HG03025 (cell line): ENCODE results near the gene ZNF575.
"Not testable (repeated sequence)": the region's sequence is repeated elsewhere in the genome, so short reads cannot be mapped to it uniquely, and the experiment has no call there.

ENCODE experiments used
- ATAC-seq: cut with Tn5 transposase; IDR thresholded peaks from one replicate; pipeline ENCODE4 v1.9.1; 2021; ENCODE audit warnings: mild to moderate bottlenecking, moderate library complexity; ENCODE audit not compliant: unreplicated experiment, low FRiP score

ZNF575 gene

GRCh38 chr19:43507880-43508279, 25.1 kb upstream of the ZNF575 start:
- no peak for ATAC-seq

GRCh38 chr19:43510713-43511112, 22.3 kb upstream of the ZNF575 start:
- ATAC-seq = no peak

GRCh38 chr19:43511324-43511723, 21.7 kb upstream of the ZNF575 start:
- no peak for ATAC-seq

- ATAC-seq = not testable (repeated sequence)
Observed at GRCh38 chr19:43512399-43512798, 20.6 kb upstream of the ZNF575 start.

GRCh38 chr19:43518051-43518450, 14.9 kb upstream of the ZNF575 start:
- no peak for ATAC-seq

- ATAC-seq = no peak
Observed at GRCh38 chr19:43519436-43520088, 13.4 kb upstream of the ZNF575 start.

- no peak for ATAC-seq
Observed at GRCh38 chr19:43522929-43523328, 10.1 kb upstream of the ZNF575 start.

- not testable (repeated sequence) for ATAC-seq
Observed at GRCh38 chr19:43523696-43524095, 9.3 kb upstream of the ZNF575 start.

- ATAC-seq = no peak
Observed at GRCh38 chr19:43524922-43525835, 7.8 kb upstream of the ZNF575 start.

GRCh38 chr19:43525836-43526771, 6.9 kb upstream of the ZNF575 start:
- no peak for ATAC-seq

- no peak for ATAC-seq
Observed at GRCh38 chr19:43526884-43527859, 5.8 kb upstream of the ZNF575 start, which contains the start of gene ETHE1. Gene ETHE1 (minus strand): TSS chr19:43527201. CDS start chr19:43527177, 24 bp downstream.

GRCh38 chr19:43527860-43528622, 4.9 kb upstream of the ZNF575 start:
- no peak for ATAC-seq

- ATAC-seq = no peak
Observed at GRCh38 chr19:43532571-43532961, 422 bp upstream of the ZNF575 start.

GRCh38 chr19:43533546-43534304, 737 bp downstream of the ZNF575 start:
- peak; percentile 35 for ATAC-seq

GRCh38 chr19:43534305-43534815, 1.4 kb downstream of the ZNF575 start:
- ATAC-seq = no peak

- ATAC-seq = no peak
Observed at GRCh38 chr19:43534816-43535761, 2.1 kb downstream of the ZNF575 start.

GRCh38 chr19:43538922-43539321, 5.9 kb downstream of the ZNF575 start:
- no peak for ATAC-seq
